A549 (cell line): ENCODE results near the gene SPECC1L.

ENCODE experiments used
- ELK1 ChIP-seq: fragments of 150-350 bp; IDR thresholded peaks from 2 replicates; pipeline ENCODE4 v1.6.1; 2014; ENCODE audit warnings: low read depth, mild to moderate bottlenecking, low read length
- FOSL2 ChIP-seq, 2 experiments: fragments of 450-650 bp in 1 of 2; fragments of >200 bp in 1 of 2; sonication (Bioruptor Twin) in 1 of 2; formaldehyde crosslinking; IDR thresholded peaks; 2 replicates each; pipeline versions ENCODE4 v1.5.0 to v1.6.1; 2016 to 2020; ENCODE audit warnings: mild to moderate bottlenecking in 1 of 2, moderate library complexity in 1 of 2
- POLR2A ChIP-seq: IDR thresholded peaks from 2 replicates; pipeline ENCODE4 v1.6.1; 2012; ENCODE audit warnings: mild to moderate bottlenecking, low read length
- RAD21 ChIP-seq, 2 experiments: fragments of >200 bp in 1 of 2; sonication (Bioruptor Twin) in 1 of 2; formaldehyde crosslinking in 1 of 2; IDR thresholded peaks in 1 of 2; conservative IDR thresholded peaks in 1 of 2; 2 replicates in 1 of 2; 3 replicates in 1 of 2; pipeline ENCODE4 v1.6.1; 2012 to 2018; ENCODE audit warnings: inconsistent platforms in 1 of 2
- USF2 ChIP-seq: fragments of 450-650 bp; IDR thresholded peaks from 2 replicates; pipeline ENCODE4 v1.6.1; 2014; ENCODE audit warnings: antibody characterized with exemption
- ZFP36 ChIP-seq: fragments of 450-650 bp; IDR thresholded peaks from 2 replicates; pipeline ENCODE4 v1.6.1; 2014; ENCODE audit warnings: borderline replicate concordance; ENCODE audit not compliant: partially characterized antibody
- TF ChIP-seq, protein P1 (sequence below): fragments of >200 bp; sonication (Bioruptor Twin); formaldehyde crosslinking; IDR thresholded peaks from 3 replicates; pipeline ENCODE4 v1.5.1; 2016

DNA sequence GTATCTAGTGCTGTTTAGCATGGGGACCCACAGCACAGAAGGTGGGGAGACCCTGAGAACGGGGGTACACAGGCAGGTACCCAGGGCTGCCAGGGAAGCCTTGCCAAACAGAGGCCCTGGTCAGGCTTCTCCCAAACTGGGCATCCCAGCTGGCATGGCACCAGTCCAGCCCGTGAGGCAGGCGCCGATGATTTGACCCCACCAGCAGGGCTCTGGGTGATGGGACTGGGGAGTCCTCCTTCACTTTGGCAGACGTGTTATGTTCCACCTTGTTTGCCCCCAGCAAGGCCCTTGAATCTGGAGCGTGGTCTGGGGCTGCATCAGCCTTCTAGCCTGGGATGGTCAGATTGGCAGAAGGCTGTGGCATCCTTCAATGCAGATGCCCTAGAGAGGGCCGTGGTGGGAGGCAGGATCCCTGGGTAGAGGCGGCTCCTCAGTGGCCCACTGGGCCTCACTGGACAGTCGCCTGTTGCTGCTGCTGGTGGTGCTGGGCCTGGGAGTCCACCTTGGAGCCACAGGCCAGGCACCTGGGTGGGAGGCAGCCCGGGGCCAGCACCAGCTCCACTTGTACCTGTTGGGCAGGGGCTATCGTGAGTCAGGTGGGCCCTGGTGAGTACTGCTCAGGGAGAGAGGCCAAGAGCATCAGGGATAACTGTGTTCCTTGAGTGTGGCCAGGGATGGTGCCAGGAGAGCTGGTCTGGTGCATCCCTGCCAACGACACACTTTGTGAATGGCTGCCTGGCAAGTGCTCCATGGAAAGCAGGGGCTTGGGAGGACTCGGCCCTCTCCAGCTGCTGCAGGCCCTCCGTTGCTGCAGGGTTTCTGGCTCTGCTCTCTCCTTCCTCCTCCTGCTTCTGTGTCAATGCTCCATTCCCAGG lies 160.0 kb downstream of the SPECC1L start:
- TF ChIP-seq USF2: no peak
- TF ChIP-seq, protein P1, sequence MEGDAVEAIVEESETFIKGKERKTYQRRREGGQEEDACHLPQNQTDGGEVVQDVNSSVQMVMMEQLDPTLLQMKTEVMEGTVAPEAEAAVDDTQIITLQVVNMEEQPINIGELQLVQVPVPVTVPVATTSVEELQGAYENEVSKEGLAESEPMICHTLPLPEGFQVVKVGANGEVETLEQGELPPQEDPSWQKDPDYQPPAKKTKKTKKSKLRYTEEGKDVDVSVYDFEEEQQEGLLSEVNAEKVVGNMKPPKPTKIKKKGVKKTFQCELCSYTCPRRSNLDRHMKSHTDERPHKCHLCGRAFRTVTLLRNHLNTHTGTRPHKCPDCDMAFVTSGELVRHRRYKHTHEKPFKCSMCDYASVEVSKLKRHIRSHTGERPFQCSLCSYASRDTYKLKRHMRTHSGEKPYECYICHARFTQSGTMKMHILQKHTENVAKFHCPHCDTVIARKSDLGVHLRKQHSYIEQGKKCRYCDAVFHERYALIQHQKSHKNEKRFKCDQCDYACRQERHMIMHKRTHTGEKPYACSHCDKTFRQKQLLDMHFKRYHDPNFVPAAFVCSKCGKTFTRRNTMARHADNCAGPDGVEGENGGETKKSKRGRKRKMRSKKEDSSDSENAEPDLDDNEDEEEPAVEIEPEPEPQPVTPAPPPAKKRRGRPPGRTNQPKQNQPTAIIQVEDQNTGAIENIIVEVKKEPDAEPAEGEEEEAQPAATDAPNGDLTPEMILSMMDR: no peak
- TF ChIP-seq POLR2A: no peak
- no peak for TF ChIP-seq ELK1
- no peak for TF ChIP-seq RAD21 (conservative IDR thresholded peaks at IDR 0.05 in 1 of 2, IDR thresholded peaks at IDR 0.05 in 1 of 2)
- no peak for TF ChIP-seq FOSL2 (IDR thresholded peaks at IDR 0.05)
- TF ChIP-seq FOSL2 (CRISPR knock-in tag; IDR thresholded peaks at IDR 0.05): no peak
- no peak for TF ChIP-seq ZFP36
